Type B pancreatic cell (in vitro differentiated cells): ENCODE results near the gene ZNF462. TPM values are rescaled to one million over a fixed set of nuclear protein-coding genes. Genes with fewer than 3 reads are reported as not detected.
A peak's percentile ranks its signal among the peaks of the same experiment; 100 is the strongest.

Experiments used
- DNase-seq: peaks from one replicate; pipeline ENCODE4 v3.0.0; 2021; ENCODE audit warnings: mixed read lengths; ENCODE audit not compliant: unreplicated experiment; ENCODE audit errors: extremely low spot score
- H3K27ac Mint-ChIP-seq: 2 replicates; pipeline ENCODE4 v1.8.0; 2021; ENCODE audit warnings: mild to moderate bottlenecking, mixed read lengths
- H3K27me3 Mint-ChIP-seq: 2 replicates; pipeline ENCODE4 v1.8.0; 2021; ENCODE audit warnings: mixed read lengths
- H3K36me3 Mint-ChIP-seq: 2 replicates; pipeline ENCODE4 v1.8.0; 2021; ENCODE audit warnings: mixed read lengths
- H3K4me1 Mint-ChIP-seq: one replicate; pipeline ENCODE4 v1.8.0; 2021; ENCODE audit warnings: mixed read lengths; ENCODE audit not compliant: unreplicated experiment
- H3K4me3 Mint-ChIP-seq: 2 replicates; pipeline ENCODE4 v1.8.0; 2021; ENCODE audit warnings: mild to moderate bottlenecking, mixed read lengths
- H3K9me3 Mint-ChIP-seq: 2 replicates; pipeline ENCODE4 v1.8.0; 2021; ENCODE audit warnings: mixed read lengths
- total RNA-seq: library from RNA; stranded (reverse); gene quantifications from 2 replicates; pipeline ENCODE4 v1.2.1, GENCODE V29; 2021; ENCODE audit warnings: low replicate concordance
- TF ChIP-seq, protein P1 (sequence below): fragments of 200-600 bp; sonication (generic); conservative IDR thresholded peaks from 2 replicates; pipeline ENCODE4 v1.5.0; 2021; ENCODE audit warnings: antibody characterized with exemption, mild to moderate bottlenecking

Gene ZNF462
- total RNA-seq, 1 donor from 2014 or later, result 124 TPM

DNA sequence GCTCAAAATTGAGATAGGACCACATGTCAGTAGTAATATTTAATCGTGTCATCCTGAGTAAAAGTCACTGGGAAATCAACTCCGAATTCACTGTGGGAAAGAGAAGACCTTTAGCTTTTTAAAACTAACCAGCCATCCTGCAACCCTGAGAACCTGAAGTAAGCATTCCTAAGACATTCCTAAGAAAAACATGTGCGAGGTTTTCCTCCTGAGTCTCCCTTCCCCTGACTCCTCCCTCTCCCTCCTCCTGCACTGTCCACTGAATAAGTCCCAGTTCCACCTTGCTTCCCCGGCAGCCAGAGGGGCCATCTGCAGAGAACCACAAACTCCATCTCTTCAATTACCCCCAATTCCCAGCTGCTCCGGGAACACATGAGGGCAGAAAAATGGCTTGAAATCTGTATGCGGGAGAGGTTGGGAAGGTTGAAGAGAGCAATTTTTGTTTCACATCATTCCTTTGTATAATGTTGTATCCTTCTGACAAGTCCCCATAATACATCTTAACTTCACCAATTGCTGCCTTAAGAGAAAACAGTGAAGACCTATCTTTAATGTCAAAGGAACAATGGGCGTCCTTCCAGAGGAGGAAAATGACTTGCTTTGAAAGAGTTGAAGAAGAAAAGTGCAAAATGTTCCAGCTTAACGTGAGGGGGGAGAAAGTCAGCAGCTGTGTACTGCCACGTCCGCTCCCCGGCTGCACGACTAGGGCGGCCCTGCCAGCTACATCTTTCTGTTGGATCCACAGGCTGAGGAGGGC lies 186.3 kb downstream of the ZNF462 start:
- H3K4me3 Mint-ChIP-seq, result no peak overlapping the region
- no peaks in the 10 kb centered on the region for H3K27me3 Mint-ChIP-seq
- no peak for DNase-seq
- TF ChIP-seq, protein P1, sequence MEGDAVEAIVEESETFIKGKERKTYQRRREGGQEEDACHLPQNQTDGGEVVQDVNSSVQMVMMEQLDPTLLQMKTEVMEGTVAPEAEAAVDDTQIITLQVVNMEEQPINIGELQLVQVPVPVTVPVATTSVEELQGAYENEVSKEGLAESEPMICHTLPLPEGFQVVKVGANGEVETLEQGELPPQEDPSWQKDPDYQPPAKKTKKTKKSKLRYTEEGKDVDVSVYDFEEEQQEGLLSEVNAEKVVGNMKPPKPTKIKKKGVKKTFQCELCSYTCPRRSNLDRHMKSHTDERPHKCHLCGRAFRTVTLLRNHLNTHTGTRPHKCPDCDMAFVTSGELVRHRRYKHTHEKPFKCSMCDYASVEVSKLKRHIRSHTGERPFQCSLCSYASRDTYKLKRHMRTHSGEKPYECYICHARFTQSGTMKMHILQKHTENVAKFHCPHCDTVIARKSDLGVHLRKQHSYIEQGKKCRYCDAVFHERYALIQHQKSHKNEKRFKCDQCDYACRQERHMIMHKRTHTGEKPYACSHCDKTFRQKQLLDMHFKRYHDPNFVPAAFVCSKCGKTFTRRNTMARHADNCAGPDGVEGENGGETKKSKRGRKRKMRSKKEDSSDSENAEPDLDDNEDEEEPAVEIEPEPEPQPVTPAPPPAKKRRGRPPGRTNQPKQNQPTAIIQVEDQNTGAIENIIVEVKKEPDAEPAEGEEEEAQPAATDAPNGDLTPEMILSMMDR, result no peak
- no peak overlapping the region for H3K27ac Mint-ChIP-seq
- H3K36me3 Mint-ChIP-seq, result no peaks in the 10 kb centered on the region
- H3K9me3 Mint-ChIP-seq, result no peaks in the 10 kb centered on the region
- peaks cover 6% of the 10 kb centered on the region for H3K4me1 Mint-ChIP-seq

DNA sequence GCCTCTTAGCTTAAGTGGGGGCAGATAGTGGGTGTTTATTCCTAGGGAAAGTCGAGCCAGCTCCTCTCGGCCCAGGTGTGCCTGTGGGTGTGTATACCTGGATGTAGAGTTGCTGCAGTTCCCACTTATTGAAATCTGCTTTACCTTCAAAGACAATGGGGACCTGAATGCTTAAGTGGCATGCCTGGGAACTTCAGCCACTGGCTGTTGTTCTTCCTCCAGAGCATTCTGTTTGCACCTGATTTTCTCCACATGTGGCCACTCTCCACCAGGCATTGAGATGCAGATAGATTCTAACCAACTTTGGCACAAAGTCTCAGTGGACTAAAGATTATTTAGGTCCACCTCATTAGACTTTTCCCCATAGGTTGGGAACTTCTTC lies 186.8 kb downstream of the ZNF462 start:
- TF ChIP-seq, protein P1, result no peak
- H3K27me3 Mint-ChIP-seq, result no peaks in the 10 kb centered on the region
- DNase-seq, result no peak
- peaks cover 6% of the 10 kb centered on the region for H3K4me1 Mint-ChIP-seq
- no peaks in the 10 kb centered on the region for H3K9me3 Mint-ChIP-seq
- H3K27ac Mint-ChIP-seq, result no peak overlapping the region
- H3K4me3 Mint-ChIP-seq, result no peak overlapping the region
- H3K36me3 Mint-ChIP-seq, result no peaks in the 10 kb centered on the region

DNA sequence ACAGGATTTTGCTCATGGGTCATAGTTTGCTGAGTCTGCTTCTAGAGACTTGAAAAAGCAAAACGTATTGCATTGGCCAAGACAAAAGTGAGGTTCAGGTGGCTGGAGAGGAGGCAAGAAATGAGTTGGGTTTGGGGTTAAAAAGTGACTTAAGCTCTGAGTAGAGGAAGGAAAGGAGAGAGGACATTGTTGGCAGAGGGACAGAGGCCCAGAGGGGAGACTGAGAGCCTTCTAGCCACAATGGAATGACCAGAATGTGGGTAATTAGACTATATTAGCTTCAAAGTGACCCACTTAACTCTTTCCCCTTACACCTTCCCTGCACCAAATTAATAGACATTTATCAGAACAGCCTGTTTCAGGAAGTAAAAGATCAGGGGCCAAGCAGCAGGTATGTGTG lies 188.4 kb downstream of the ZNF462 start:
- Mint-ChIP-seq H3K27me3 (no peaks in the 10 kb centered on the region), H3K4me3 (no peak overlapping the region), H3K36me3 (no peaks in the 10 kb centered on the region), H3K27ac (no peak overlapping the region), H3K9me3 (no peaks in the 10 kb centered on the region), H3K4me1 (peaks cover 6% of the 10 kb centered on the region)
- TF ChIP-seq, protein P1, result no peak
- no peak for DNase-seq

DNA sequence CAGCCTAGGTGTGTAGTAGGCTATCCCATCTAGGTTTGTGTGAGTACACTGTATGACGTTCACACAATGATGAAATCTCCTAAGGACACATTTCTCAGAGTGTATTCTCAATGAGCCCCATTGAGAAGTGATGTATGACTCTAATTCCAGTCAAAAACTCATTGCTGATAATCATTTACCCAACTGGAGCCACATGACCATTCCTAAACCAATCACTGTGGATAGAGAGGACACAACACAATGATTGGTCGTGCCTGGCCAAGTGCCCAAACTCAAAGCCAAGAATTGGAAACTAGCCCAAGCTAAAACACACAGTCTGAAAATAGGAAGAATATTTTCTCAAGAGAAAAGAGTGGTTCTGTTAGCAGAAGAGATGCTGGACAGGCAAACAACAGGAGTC lies 191.2 kb downstream of the ZNF462 start:
- TF ChIP-seq, protein P1, result no peak
- no peaks in the 10 kb centered on the region for H3K9me3 Mint-ChIP-seq

DNA sequence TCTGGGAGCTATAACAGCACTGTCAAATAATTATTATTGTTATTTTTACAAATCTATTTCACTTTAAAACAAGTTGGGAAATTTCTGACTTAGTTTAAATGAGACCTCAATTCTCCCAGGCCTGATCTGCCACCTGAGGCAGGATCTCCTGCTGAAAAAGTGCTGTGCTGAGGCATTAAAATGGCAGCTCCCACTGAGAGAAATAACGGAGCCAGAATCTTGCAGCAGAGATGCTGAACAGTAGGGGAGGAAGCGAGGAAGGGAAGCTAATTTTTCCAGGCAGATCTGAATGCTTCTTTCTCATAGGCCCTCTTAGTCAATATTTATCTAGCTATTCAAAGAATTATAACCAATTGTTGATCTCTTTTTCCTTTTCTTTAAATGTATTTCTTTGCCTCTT lies 196.3 kb downstream of the ZNF462 start:
- H3K27ac Mint-ChIP-seq, result peak overlapping the region; percentile 34
- H3K36me3 Mint-ChIP-seq, result no peaks in the 10 kb centered on the region
- H3K4me1 Mint-ChIP-seq, result peaks cover 4% of the 10 kb centered on the region
- H3K9me3 Mint-ChIP-seq, result no peaks in the 10 kb centered on the region
- no peaks in the 10 kb centered on the region for H3K27me3 Mint-ChIP-seq
- TF ChIP-seq, protein P1, result no peak
- no peak overlapping the region for H3K4me3 Mint-ChIP-seq
- no peak for DNase-seq

More for the DNA sequence above, 191.2 kb downstream of the ZNF462 start:
- DNase-seq, result no peak
- Mint-ChIP-seq H3K27ac (no peak overlapping the region), H3K4me1 (no peaks in the 10 kb centered on the region), H3K27me3 (no peaks in the 10 kb centered on the region), H3K36me3 (no peaks in the 10 kb centered on the region), H3K4me3 (no peak overlapping the region)
